ENCODE results near the gene VAT1L.

The VAT1L gene

DNA sequence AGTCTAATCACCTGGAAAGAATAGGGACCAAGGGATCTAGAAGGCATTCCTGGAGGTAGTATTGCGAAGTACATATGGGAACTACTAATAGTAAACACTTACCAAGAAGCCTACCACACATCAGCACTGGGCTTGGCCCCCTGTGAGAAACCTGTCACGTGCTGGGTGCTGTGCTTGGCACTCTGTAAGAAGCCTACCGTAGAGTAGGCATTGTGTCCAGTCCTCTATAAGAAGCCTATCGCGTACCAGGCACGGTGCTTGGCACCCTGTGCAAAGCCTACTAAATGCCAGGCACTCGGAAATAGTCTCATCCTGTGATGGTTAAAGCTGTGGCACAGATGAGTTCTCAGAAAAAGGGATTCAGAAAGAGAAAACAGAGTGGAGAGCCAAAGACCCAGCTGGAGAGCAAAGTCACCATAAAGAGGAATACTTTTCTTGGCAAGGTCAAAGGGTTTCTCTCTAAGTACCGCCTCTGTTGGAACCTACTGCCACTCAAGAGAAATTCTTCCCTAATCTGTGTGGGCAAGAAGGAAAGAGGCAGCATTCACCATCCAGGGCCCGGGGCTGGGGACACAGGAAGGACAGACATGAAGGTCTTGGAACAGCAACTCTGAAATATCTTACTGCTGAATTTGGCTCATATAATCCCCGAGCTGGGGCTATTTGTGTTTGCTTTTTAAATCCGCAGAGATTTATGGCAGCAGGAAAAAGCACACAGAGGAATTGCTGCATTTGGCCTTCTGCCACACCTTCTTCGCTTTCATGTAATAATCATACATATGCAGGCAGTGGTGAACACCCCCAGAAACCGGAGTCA is 81.8 kb downstream of the VAT1L start:
- DNase-seq (ENCODE audit: low read depth), result no peak

- DNase-seq (ENCODE audit: low read depth), result no peak
These were observed 83.6 kb downstream of the VAT1L start for GRCh38 chr16:77871932-77872331.

- no peak for DNase-seq (ENCODE audit: low read depth)
These were observed 84.7 kb downstream of the VAT1L start for GRCh38 chr16:77873066-77873465.

DNA sequence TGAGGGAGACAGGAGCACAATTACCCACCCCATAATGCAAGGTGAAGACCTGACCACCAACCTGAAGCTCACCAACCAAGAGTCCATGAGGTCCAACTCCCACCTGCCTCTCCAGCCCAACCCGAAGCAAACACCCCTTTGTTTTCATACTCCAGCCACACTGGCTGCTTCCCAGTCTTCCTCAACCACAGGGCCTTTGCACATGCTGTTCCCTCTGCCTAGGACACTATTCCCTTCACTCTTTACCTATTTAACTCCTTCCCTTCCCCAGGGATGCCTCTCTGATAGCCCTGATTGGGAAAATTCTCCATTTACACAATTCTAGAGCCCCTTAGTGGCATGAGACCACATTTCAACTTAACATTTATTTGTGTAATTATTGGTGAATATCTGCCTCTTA is 86.0 kb downstream of the VAT1L start:
- no peak for DNase-seq (ENCODE audit: low read depth)

DNA sequence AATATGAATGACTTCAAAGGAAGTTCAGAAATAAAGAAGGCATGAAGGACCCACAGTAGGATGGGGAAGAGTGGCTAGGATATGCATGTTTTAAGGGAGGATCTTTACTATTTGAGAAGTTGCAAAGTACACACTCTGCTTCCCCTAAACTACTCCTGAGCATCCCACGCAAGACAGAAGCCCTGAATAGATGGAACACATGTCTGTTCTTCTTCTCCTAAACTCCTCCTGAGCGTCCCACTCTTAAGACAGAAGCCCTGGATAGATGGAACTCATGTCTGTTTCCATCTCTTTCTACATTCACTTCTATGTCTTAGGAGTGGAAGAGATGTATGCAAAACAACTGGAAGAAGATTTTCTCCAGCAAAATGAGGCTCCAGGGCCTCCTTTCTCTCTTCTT is 88.4 kb downstream of the VAT1L start:
- DNase-seq (ENCODE audit: low read depth), result no peak

DNA sequence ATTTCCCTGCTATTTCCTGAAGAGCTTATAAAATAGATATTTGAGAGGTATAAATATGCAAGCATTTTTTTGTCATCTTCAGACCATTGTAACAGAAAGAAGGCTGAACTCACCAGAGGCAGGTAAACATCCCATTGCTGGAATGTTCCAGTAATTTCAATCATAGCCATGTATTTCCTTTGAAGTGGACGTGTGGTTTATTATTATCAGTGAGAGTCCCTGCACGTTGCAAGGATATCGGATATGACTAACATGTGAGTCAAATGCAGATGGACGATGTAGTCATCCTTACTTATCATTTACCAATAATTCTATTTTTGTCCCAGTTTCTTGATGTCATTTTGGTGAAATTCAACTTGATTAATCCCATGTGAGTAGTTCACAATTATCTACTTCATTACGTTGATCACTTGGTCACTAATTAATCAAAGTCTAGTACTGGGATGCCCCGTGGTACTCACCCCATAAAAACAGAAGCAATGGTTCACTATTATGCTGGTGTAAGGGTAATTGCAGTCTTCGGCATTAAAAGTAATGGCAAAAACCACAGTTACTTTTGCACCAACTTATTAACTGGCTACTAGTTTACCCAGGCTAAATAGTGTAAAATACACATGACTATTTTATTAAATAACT is 89.5 kb downstream of the VAT1L start:
- no peak for DNase-seq (ENCODE audit: low read depth)

GRCh38 chr16:77881355-77882030 is 93.1 kb downstream of the VAT1L start:
- no peak for DNase-seq (ENCODE audit: low read depth)

DNA sequence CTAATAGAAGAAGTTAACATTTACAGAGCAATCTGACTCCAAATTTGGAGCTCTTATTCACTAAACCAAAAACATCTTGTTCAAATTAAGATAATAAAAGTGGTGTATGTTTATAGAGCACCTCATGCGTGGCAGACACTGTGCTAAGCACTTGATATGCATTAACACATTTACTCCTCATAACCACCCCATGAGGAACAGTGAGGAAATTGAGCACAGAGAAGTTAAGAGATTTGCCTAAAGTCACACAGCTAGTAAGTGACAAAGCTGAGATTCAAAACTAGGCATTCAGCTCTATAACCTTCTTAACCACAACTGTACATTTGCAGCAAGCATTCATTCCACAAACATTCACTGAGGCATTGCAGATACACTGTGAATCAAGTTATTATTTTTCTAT is 94.0 kb downstream of the VAT1L start:
- no peak for DNase-seq (ENCODE audit: low read depth)

DNA sequence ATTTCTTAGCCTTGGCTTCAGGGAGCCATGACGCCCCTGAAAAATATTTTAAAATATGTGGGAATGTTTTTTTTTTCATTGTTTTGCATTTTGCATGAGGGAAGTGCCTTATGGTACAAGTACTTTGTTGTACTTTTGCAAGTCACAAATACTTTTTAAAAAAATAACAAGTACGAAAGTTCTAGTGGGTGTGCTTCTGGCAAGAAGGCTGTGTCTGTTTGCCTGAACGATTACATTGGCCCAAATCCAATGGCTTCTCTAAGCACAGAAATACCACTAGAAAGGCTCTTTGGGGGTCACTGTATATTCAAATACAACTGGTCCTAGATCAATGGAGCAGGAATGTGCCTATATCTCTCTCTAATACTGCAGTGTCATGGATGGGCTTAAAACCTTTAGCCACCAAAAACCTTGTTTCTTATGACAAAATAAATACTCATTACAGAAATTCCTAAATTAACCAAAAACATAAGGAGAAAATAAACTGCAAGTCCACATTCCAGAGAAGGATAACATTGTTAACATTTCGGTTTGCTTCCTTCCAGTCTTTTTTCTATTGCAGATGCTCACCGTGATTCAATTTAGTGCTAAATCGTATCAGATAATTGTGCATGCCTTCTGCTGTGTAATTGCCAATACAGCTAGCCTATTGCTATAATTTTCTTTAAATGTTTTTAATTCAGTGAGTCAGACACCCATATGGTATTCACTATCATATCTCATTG is 97.4 kb downstream of the VAT1L start:
- no peak for DNase-seq (ENCODE audit: low read depth)

DNA sequence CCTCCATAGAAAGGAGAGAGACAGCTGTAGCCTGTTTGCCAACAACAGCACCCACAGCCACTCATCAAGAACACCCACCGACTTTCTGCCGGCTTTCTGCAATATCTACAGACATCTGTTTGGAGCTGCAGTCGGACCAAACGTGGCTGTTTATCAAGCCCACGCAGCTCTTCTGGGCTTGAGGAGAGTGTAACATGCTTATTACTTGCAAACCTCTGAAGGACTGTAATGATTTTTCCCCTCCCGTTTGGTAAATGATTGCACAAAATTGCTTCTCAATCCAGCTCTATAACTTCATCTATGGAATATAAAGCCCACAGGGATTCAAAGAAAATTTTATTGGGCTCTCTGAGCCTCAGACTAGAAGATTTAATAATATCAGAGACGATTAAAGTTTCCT is 100.5 kb downstream of the VAT1L start:
- DNase-seq (ENCODE audit: low read depth), result no peak

DNA sequence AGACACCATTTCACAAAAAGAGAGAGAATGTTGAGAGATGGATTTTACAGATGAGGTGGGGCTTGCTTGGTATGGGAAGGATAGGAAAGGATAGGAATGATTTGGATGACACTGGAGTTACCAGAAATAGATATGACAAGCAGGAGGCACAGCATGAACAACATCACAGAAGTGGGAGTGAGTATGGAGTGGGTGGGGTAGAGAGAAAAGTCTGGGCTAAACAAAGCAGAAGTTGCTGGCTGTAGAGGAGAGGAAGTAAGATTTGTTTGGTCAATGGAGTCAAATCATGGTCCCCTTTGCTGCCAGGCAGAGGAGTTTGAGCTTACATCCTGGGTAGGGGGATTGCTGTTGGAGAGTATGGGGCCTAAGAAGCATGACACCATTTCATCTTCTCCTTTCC is 101.7 kb downstream of the VAT1L start:
- no peak for DNase-seq (ENCODE audit: low read depth)

- no peak for DNase-seq (ENCODE audit: low read depth)
These were observed 105.8 kb downstream of the VAT1L start for GRCh38 chr16:77894162-77894561.

- no peak for DNase-seq (ENCODE audit: low read depth)
These were observed 107.6 kb downstream of the VAT1L start for GRCh38 chr16:77895962-77896361.

GRCh38 chr16:77896415-77897128 is 108.2 kb downstream of the VAT1L start:
- no peak for DNase-seq (ENCODE audit: low read depth)

- no peak for DNase-seq (ENCODE audit: low read depth)
These were observed 108.7 kb downstream of the VAT1L start for GRCh38 chr16:77897129-77897437.

DNA sequence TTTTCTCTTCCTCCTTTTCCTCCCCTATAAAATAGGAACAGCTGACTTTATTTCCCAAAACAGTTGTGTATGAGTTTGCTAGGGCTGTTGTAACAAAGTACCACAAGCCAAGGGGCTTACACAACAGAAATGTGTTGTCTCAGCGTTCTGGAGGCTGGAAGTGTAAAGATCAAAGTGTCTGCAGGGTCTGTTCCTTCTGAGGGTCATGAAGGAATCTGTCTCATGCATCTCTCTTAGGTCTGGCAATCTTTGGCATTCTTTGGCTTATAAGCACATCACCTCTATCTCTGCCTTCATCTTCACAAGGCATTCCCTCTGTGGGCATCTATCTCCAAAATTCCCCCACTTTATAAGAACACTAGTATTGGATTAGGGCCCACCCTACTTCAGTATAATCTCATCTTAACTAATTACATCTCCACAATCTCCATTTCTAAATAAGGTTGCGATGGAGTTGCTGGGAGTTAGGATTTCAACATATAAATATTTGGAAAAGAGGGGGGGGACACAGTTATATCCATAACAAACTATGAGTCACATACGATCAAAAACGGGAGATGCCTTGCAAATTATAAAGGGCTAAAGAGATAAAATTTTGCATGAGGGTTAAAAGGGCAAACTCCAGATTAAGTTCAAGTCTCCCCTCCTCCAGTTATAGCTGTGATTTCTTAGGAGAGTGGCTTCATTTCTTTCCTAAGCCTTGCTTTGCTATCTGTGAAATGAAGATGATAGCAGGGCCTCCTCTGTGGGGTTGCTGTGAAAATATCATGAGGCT is 109.7 kb downstream of the VAT1L start:
- DNase-seq (ENCODE audit: low read depth), result no peak

GRCh38 chr16:77898671-77899211 is 110.4 kb downstream of the VAT1L start:
- DNase-seq (ENCODE audit: low read depth), result peak; percentile 67

DNA sequence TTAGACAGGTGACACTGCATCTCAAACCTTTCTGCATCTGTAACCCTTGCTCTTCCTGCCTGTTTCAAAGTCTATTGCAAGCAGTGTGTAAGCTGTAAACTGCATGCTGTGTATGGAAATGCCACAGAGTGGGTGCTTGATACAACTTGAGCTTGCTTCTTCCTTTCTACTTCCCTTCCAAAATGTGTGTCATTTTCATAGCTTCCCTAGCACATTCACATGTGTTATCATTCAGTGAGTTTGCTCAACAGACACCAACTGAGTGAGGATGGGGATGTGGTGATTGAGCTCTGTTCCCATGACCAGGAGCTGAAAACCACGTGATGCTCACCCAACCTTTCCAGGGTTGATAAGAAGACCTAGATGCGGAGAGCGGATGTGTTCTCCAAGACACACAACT is 111.1 kb downstream of the VAT1L start:
- DNase-seq (ENCODE audit: low read depth), result no peak

DNA sequence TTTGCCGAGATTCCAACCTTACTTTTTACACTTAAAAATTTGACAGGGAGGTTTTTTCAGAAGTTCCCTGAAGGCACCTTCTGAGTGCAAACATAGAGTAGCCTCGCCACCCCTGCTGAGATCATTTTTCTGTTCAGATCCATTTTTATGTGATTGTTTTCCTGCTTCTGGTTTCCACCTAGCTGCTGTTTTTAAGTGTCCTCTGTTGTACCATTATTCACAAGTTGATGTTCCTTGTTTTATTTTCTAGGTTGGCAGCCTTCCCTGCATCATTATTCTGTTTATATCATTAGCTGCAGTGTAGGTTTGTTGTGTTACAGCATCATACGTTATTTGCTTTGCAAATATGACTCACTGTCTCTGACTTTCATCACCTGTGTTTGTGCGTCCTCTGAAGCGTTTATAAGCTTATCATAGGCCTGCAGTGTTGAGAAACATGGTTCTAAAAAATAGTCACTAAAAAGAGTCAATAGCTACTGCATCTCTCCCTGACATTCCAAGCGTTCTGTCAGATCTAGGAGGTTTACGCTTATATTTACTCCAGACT is 117.1 kb downstream of the VAT1L start:
- no peak for DNase-seq (ENCODE audit: low read depth)

GRCh38 chr16:77910021-77910420 is 121.7 kb downstream of the VAT1L start:
- no peak for DNase-seq (ENCODE audit: low read depth)

DNA sequence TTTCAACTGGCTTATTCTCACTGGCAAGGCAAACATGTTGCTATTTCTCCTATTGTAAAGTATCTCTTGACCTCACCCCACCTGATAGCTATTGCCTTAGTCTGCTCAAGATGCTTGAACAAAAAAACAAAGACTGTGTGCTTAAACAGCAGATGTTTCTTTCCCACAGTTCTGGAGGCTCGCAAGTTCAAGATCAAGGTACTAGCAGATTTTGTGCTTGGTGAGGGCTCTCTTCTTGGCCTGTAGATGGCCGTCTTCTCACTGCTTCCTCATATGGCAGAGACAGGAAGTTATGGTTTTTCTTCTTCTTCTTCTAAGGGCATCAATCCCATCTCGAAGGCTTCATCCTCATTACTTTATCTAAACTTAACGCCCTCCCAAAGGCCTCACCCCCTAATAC is 124.3 kb downstream of the VAT1L start:
- DNase-seq (ENCODE audit: low read depth), result no peak
